ENCODE results near the gene AGR2. TPM values are rescaled to one million over a fixed set of nuclear protein-coding genes. Genes with fewer than 3 reads are reported as not detected.

Gene AGR2
- total RNA-seq, 2 experiments from 2014 or later: not detected

DNA sequence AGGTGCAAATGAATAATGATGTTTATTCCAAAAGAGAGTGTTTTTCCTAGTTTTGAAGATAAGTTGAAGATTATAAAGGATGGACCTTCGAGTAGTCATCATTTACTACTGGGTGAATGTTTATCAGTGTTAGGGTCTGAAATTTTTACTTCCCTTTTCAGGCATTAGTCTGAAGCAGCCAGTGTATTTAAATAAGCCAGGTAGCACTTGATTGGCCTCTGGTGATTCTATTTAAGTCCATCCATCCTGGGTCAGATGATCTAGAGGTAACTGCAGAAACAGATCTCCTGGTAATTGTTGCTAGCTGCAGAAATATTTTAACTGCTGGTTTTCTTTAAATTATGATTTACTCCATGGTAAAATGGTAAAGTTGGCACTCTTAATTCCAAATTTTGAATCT, 34.1 kb upstream of the AGR2 start:
- Mint-ChIP-seq H3K4me1 (no peaks in the 10 kb centered on the region), H3K27ac (no peak overlapping the region), H3K36me3 (ENCODE audit: low read depth) (no peaks in the 10 kb centered on the region), H3K9me3 (ENCODE audit: low read depth) (no peaks in the 10 kb centered on the region), H3K27me3 (no peaks in the 10 kb centered on the region), H3K4me3 (no peak overlapping the region)
- ATAC-seq: no peak
- DNase-seq: no peak
- intact Hi-C loops (cut with DNase I, micrococcal nuclease): no loop called here
- ChIA-PET CTCF (no interaction called here), POLR2A (no interaction called here)

GRCh38 chr7:16838386-16838785, 33.6 kb upstream of the AGR2 start:
- Mint-ChIP-seq H3K27me3 (no peaks in the 10 kb centered on the region), H3K36me3 (ENCODE audit: low read depth) (no peaks in the 10 kb centered on the region), H3K9me3 (ENCODE audit: low read depth) (no peaks in the 10 kb centered on the region), H3K4me1 (no peaks in the 10 kb centered on the region), H3K4me3 (no peak overlapping the region), H3K27ac (no peak overlapping the region)
- ATAC-seq (no peak), DNase-seq (no peak)
- POLR2A ChIA-PET: no interaction called here
- CTCF ChIA-PET: no interaction called here
- intact Hi-C loops (cut with DNase I, micrococcal nuclease): no loop called here

- no peaks in the 10 kb centered on the region for H3K4me1 Mint-ChIP-seq
- no peaks in the 10 kb centered on the region for H3K9me3 Mint-ChIP-seq (ENCODE audit: low read depth)
- no peak overlapping the region for H3K4me3 Mint-ChIP-seq
- DNase-seq (no peak), ATAC-seq (no peak)
- intact Hi-C loops (cut with DNase I, micrococcal nuclease): no loop called here
- H3K27ac Mint-ChIP-seq: no peak overlapping the region
- POLR2A ChIA-PET: no interaction called here
- H3K36me3 Mint-ChIP-seq (ENCODE audit: low read depth): no peaks in the 10 kb centered on the region
- H3K27me3 Mint-ChIP-seq: no peaks in the 10 kb centered on the region
- CTCF ChIA-PET: no interaction called here
Observed at GRCh38 chr7:16836481-16836880, 31.7 kb upstream of the AGR2 start.

DNA sequence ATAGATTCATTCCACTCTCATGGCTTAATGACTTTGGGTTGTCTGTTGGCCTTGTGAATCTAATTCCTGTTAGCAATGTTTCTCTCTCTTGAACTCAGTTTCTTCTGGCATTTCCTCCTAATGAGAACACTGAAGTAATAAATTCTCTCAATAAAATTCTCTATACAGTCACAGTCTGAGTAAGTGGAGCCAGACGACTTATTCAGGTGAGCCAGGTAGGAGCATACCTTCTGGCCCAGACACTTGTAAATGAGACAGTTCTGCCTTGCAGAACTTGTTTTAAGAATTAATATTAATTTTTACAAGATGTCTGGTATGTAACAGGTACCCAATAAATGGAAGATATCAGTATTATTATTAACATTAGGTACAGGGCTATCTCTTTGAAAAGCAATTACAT, 28.6 kb upstream of the AGR2 start:
- no peaks in the 10 kb centered on the region for H3K36me3 Mint-ChIP-seq (ENCODE audit: low read depth)
- CTCF ChIA-PET: no interaction called here
- ATAC-seq: no peak
- peaks cover 10% of the 10 kb centered on the region for H3K9me3 Mint-ChIP-seq (ENCODE audit: low read depth)
- peaks cover 8% of the 10 kb centered on the region for H3K27me3 Mint-ChIP-seq
- intact Hi-C loops (cut with DNase I, micrococcal nuclease): no loop called here
- POLR2A ChIA-PET: no interaction called here
- no peaks in the 10 kb centered on the region for H3K4me1 Mint-ChIP-seq
- H3K4me3 Mint-ChIP-seq: no peak overlapping the region
- no peak overlapping the region for H3K27ac Mint-ChIP-seq
- DNase-seq: no peak

DNA sequence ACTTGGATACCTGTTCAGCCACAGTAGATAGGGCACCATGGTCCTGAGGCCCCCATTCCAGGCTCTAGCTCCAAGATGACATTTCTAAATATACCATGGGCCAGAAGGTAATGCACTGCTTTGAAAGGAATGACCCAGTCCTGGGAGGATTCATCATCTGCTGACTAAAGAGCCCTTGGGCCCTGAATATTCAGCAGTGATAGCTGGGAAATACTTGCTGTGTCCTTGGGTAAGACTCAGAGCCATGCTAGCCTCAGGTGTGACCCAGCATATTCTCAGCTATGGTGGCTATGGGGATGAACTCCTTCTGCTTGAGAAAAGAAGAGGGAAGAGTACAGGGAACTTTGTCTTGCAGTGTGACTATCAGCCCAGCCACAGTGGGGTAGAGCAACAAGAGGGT, 21.3 kb upstream of the AGR2 start:
- no peak overlapping the region for H3K4me3 Mint-ChIP-seq
- ChIA-PET POLR2A (no interaction called here), CTCF (no interaction called here)
- peaks cover 10% of the 10 kb centered on the region for H3K9me3 Mint-ChIP-seq (ENCODE audit: low read depth)
- DNase-seq: no peak
- ATAC-seq: no peak
- H3K27me3 Mint-ChIP-seq: peaks cover 19% of the 10 kb centered on the region
- no peak overlapping the region for H3K27ac Mint-ChIP-seq
- no peaks in the 10 kb centered on the region for H3K4me1 Mint-ChIP-seq
- H3K36me3 Mint-ChIP-seq (ENCODE audit: low read depth): no peaks in the 10 kb centered on the region
- intact Hi-C loops (cut with DNase I, micrococcal nuclease): no loop called here

- DNase-seq (no peak), ATAC-seq (no peak)
- Mint-ChIP-seq H3K27ac (no peak overlapping the region), H3K36me3 (ENCODE audit: low read depth) (no peaks in the 10 kb centered on the region), H3K9me3 (ENCODE audit: low read depth) (no peaks in the 10 kb centered on the region), H3K4me3 (no peak overlapping the region), H3K27me3 (peaks cover 7% of the 10 kb centered on the region), H3K4me1 (no peaks in the 10 kb centered on the region)
- intact Hi-C loops (cut with DNase I, micrococcal nuclease): no loop called here
- ChIA-PET CTCF (interaction anchor here (0.6 kb wide), 1 partner anchor 96 kb away, joined by 3 read pairs; no protein-coding TSS in a partner anchor), POLR2A (no interaction called here)
Observed at GRCh38 chr7:16822029-16822428, 17.2 kb upstream of the AGR2 start.

DNA sequence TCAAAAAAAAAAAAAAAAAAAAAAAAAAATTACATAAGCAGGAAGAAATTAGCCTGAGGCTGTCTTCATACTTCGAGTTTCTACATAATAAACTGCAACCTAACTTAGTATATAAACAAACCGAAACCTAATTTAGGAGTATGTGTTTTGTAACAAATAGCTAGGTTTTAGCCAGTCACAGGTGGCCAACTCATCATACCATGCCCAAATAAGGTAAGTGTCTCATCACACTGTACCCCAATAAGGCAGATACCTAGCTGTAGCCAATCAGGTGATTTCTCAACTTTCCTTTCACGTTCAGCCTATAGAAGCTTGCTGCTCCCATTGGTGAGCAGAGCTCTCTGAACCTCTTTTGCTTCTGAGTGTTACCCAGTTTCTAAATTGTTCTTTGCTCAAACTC, 13.9 kb upstream of the AGR2 start:
- DNase-seq: no peak
- ChIA-PET CTCF (interaction anchor here (2.6 kb wide), 1 partner anchor 18 kb away, joined by 7 read pairs; no protein-coding TSS in a partner anchor), POLR2A (no interaction called here)
- H3K27ac Mint-ChIP-seq: no peak overlapping the region
- peaks cover 2% of the 10 kb centered on the region for H3K27me3 Mint-ChIP-seq
- no peak for ATAC-seq
- H3K4me1 Mint-ChIP-seq: no peaks in the 10 kb centered on the region
- H3K4me3 Mint-ChIP-seq: no peak overlapping the region
- intact Hi-C loops (cut with DNase I, micrococcal nuclease): no loop called here
- H3K36me3 Mint-ChIP-seq (ENCODE audit: low read depth): no peaks in the 10 kb centered on the region
- H3K9me3 Mint-ChIP-seq (ENCODE audit: low read depth): no peaks in the 10 kb centered on the region

DNA sequence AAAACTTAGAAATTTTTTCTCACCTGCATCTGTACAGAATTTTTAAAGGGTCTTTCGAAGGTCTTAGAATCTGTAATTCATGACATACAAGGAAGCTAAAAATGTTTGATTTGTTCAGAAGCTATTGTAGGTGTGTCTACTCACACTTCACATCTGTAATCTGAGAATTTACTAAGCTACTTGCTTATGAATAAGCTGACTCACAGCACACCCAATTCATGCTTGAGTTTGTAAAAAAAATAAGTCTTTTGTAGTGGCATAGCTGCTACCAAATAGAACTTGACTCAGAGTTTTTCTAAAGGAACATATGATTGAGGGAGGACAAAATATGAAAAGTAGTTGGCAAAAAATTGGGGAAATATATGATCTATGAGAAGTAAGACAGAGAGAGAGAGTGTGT, 12.7 kb upstream of the AGR2 start:
- no peak overlapping the region for H3K4me3 Mint-ChIP-seq
- H3K36me3 Mint-ChIP-seq (ENCODE audit: low read depth): no peaks in the 10 kb centered on the region
- intact Hi-C loops (cut with DNase I, micrococcal nuclease): no loop called here
- no peak overlapping the region for H3K27ac Mint-ChIP-seq
- POLR2A ChIA-PET: no interaction called here
- H3K4me1 Mint-ChIP-seq: no peaks in the 10 kb centered on the region
- no peak for DNase-seq
- no peak for ATAC-seq
- H3K9me3 Mint-ChIP-seq (ENCODE audit: low read depth): no peaks in the 10 kb centered on the region
- CTCF ChIA-PET: interaction anchor here (0.7 to 2.6 kb wide), 2 partner anchors 17 to 1207 kb away, joined by 3 to 7 read pairs; no protein-coding TSS in a partner anchor
- peaks cover 2% of the 10 kb centered on the region for H3K27me3 Mint-ChIP-seq

- Mint-ChIP-seq H3K4me1 (no peaks in the 10 kb centered on the region), H3K9me3 (ENCODE audit: low read depth) (no peaks in the 10 kb centered on the region), H3K27me3 (peaks cover 2% of the 10 kb centered on the region), H3K36me3 (ENCODE audit: low read depth) (no peaks in the 10 kb centered on the region), H3K4me3 (no peak overlapping the region), H3K27ac (no peak overlapping the region)
- ChIA-PET POLR2A (no interaction called here), CTCF (interaction anchor here (2.6 kb wide), 1 partner anchor 16 kb away, joined by 7 read pairs; no protein-coding TSS in a partner anchor)
- ATAC-seq (no peak), DNase-seq (no peak)
- intact Hi-C loops (cut with DNase I, micrococcal nuclease): no loop called here
Observed at GRCh38 chr7:16816824-16817223, 12.0 kb upstream of the AGR2 start.

- Mint-ChIP-seq H3K4me3 (no peak overlapping the region), H3K36me3 (ENCODE audit: low read depth) (no peaks in the 10 kb centered on the region), H3K27ac (no peak overlapping the region), H3K4me1 (no peaks in the 10 kb centered on the region), H3K27me3 (peaks cover 2% of the 10 kb centered on the region), H3K9me3 (ENCODE audit: low read depth) (no peaks in the 10 kb centered on the region)
- intact Hi-C loops (cut with DNase I, micrococcal nuclease): no loop called here
- DNase-seq (no peak), ATAC-seq (no peak)
- ChIA-PET CTCF (interaction anchor here (0.7 kb wide), 1 partner anchor 108 kb away, joined by 3 read pairs; no protein-coding TSS in a partner anchor), POLR2A (no interaction called here)
Observed at GRCh38 chr7:16815001-16815400, 10.2 kb upstream of the AGR2 start.

- POLR2A ChIA-PET: no interaction called here
- Mint-ChIP-seq H3K9me3 (ENCODE audit: low read depth) (no peaks in the 10 kb centered on the region), H3K36me3 (ENCODE audit: low read depth) (no peaks in the 10 kb centered on the region), H3K4me1 (no peaks in the 10 kb centered on the region), H3K27me3 (peaks cover 5% of the 10 kb centered on the region), H3K4me3 (no peak overlapping the region), H3K27ac (no peak overlapping the region)
- DNase-seq (no peak), ATAC-seq (no peak)
- CTCF ChIA-PET: no interaction called here
- intact Hi-C loops (cut with DNase I, micrococcal nuclease): no loop called here
Observed at GRCh38 chr7:16813232-16813616, 8.4 kb upstream of the AGR2 start.

- ATAC-seq (no peak), DNase-seq (no peak)
- no peaks in the 10 kb centered on the region for H3K9me3 Mint-ChIP-seq (ENCODE audit: low read depth)
- H3K27ac Mint-ChIP-seq: no peak overlapping the region
- no peak overlapping the region for H3K4me3 Mint-ChIP-seq
- intact Hi-C loops (cut with DNase I, micrococcal nuclease): no loop called here
- H3K4me1 Mint-ChIP-seq: no peaks in the 10 kb centered on the region
- no peaks in the 10 kb centered on the region for H3K36me3 Mint-ChIP-seq (ENCODE audit: low read depth)
- ChIA-PET CTCF (no interaction called here), POLR2A (no interaction called here)
- H3K27me3 Mint-ChIP-seq: peaks cover 8% of the 10 kb centered on the region
Observed at GRCh38 chr7:16812542-16813231, 7.9 kb upstream of the AGR2 start.

Data from activated CD4-positive, alpha-beta T cell treated with anti-CD3 and anti-CD28 coated beads for 36 hours (primary cell).